MM.1S (cell line): ENCODE data around the gene HYOU1.

Experiments
- DNase-seq: peaks from one replicate; pipeline ENCODE4 v3.0.0-alpha.2; 2015
- H2AFZ ChIP-seq: fragments of 300-600 bp; sonication (generic); 2 replicates; pipeline ENCODE4 v1.6.0; 2016; ENCODE audit warnings: antibody characterized with exemption, low read length
- H3F3A ChIP-seq: fragments of 300-600 bp; sonication (generic); 2 replicates; pipeline ENCODE4 v1.6.1; 2016; ENCODE audit warnings: mild to moderate bottlenecking, antibody characterized with exemption, low read length, moderate library complexity, mixed read lengths; ENCODE audit not compliant: insufficient read depth
- H3K27ac ChIP-seq: fragments of 300-600 bp; sonication (generic); 2 replicates; pipeline ENCODE4 v1.5.1; 2016; ENCODE audit warnings: mild to moderate bottlenecking, low read length
- H3K27me3 ChIP-seq: fragments of 300-600 bp; sonication (generic); replicated peaks from 2 replicates; pipeline ENCODE4 v1.6.0; 2016; ENCODE audit warnings: low read length; ENCODE audit not compliant: insufficient read depth
- H3K36me3 ChIP-seq: fragments of 300-600 bp; sonication (generic); replicated peaks from 2 replicates; pipeline ENCODE4 v1.6.1; 2016; ENCODE audit warnings: mild to moderate bottlenecking, low read length, mixed read lengths; ENCODE audit not compliant: insufficient read depth
- H3K4me1 ChIP-seq: fragments of 300-600 bp; sonication (generic); 2 replicates; pipeline ENCODE4 v1.6.1; 2016; ENCODE audit warnings: low read length, mixed read lengths
- H3K4me2 ChIP-seq: fragments of 300-600 bp; sonication (generic); 2 replicates; pipeline ENCODE4 v1.6.0; 2016; ENCODE audit warnings: low read depth, low read length
- H3K4me3 ChIP-seq: fragments of 300-600 bp; sonication (generic); 2 replicates; pipeline ENCODE4 v1.5.1; 2016; ENCODE audit warnings: low read length, mixed read lengths
- H3K79me2 ChIP-seq: fragments of 300-600 bp; sonication (generic); 2 replicates; pipeline ENCODE4 v1.6.1; 2016; ENCODE audit warnings: mixed run types, low read length, mixed read lengths
- H3K9ac ChIP-seq: fragments of 300-600 bp; sonication (generic); 2 replicates; pipeline ENCODE4 v1.6.1; 2016; ENCODE audit warnings: low read length, mixed read lengths
- H3K9me2 ChIP-seq: fragments of 300-600 bp; sonication (generic); replicated peaks from 2 replicates; pipeline ENCODE4 v1.6.1; 2016; ENCODE audit warnings: mild to moderate bottlenecking, low read length, mixed read lengths; ENCODE audit not compliant: insufficient read depth
- H3K9me3 ChIP-seq: fragments of 300-600 bp; sonication (generic); replicated peaks from 2 replicates; pipeline ENCODE4 v1.6.1; 2016; ENCODE audit warnings: mild to moderate bottlenecking, low read length, mixed read lengths; ENCODE audit not compliant: insufficient read depth
- H4K20me1 ChIP-seq: fragments of 300-600 bp; sonication (generic); 2 replicates; pipeline ENCODE4 v1.6.1; 2016; ENCODE audit warnings: mild to moderate bottlenecking, low read length, moderate library complexity, mixed read lengths; ENCODE audit not compliant: insufficient read depth
- EZH2 ChIP-seq: fragments of 300-600 bp; sonication (generic); optimal IDR thresholded peaks from 2 replicates; pipeline ENCODE3; 2017; ENCODE audit warnings: low read depth, mild to moderate bottlenecking, antibody characterized with exemption, low read length, mixed read lengths
- EZH2phosphoT487 ChIP-seq: fragments of 300-600 bp; sonication (generic); IDR thresholded peaks from 2 replicates; pipeline ENCODE4 v1.6.1; 2018; ENCODE audit warnings: antibody characterized with exemption, low read length
- TF ChIP-seq, protein P1 (sequence below): fragments of 300-600 bp; sonication (generic); IDR thresholded peaks from 2 replicates; pipeline ENCODE4 v1.5.1; 2016; ENCODE audit warnings: antibody characterized with exemption, low read length, mixed read lengths

Gene HYOU1

DNA sequence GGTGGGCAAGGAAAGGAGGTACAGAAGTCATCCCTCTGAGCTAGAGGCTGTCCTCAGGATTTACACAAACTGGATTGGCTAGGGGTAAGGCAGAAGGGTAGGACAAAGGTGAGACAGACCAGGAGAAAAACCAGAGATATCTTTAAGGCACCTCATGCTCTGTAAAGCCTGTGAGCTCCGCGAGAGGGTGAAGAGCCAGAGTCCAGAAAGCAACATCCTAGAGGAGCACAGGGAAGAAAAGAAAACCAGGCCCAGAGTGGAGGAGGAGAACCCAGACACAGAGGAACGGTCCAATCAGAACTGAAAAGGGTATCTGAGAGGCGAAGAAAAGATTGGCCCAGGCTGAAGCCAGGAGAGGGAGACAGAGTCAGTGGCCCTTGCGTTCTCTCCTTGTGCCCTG lies 31.5 kb downstream of the HYOU1 start:
- Histone ChIP-seq H3F3A (peaks cover 45% of the 10 kb centered on the region), H4K20me1 (0 out of 2 replicates have a peak, but pooled peaks cover 3% of the 10 kb centered on the region), H3K27me3 (no peaks in the 10 kb centered on the region), H3K27ac (no peak overlapping the region), H3K9me3 (no peaks in the 10 kb centered on the region), H3K9me2 (no peaks in the 10 kb centered on the region), H3K4me1 (peaks cover 56% of the 10 kb centered on the region), H3K9ac (no peak overlapping the region), H3K36me3 (no peaks in the 10 kb centered on the region), H2AFZ (no peak overlapping the region), H3K4me3 (no peak overlapping the region), H3K79me2 (peaks cover 92% of the 10 kb centered on the region), H3K4me2 (no peak overlapping the region)
- no peak for TF ChIP-seq EZH2phosphoT487
- no peak for DNase-seq

DNA sequence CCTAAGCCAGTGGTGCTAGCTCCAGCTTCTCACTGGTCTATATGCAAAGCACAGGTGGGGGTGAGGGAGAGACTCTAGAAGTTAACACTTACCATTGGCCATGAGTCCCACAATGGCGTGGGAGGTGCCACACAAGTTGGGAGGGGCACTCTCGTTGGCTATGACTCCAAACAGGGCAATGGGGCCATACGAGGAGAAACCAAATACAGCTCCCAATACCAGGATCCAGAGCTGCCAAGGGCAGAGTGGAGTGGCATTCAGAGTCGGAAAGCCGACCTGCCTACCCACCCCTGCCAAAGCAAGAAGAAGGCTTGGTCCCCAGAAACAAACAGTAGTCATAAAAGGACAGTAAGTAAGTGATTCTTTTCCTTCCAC lies 31.9 kb downstream of the HYOU1 start:
- TF ChIP-seq EZH2phosphoT487 (no peak), EZH2 (no peak)
- TF ChIP-seq, protein P1, sequence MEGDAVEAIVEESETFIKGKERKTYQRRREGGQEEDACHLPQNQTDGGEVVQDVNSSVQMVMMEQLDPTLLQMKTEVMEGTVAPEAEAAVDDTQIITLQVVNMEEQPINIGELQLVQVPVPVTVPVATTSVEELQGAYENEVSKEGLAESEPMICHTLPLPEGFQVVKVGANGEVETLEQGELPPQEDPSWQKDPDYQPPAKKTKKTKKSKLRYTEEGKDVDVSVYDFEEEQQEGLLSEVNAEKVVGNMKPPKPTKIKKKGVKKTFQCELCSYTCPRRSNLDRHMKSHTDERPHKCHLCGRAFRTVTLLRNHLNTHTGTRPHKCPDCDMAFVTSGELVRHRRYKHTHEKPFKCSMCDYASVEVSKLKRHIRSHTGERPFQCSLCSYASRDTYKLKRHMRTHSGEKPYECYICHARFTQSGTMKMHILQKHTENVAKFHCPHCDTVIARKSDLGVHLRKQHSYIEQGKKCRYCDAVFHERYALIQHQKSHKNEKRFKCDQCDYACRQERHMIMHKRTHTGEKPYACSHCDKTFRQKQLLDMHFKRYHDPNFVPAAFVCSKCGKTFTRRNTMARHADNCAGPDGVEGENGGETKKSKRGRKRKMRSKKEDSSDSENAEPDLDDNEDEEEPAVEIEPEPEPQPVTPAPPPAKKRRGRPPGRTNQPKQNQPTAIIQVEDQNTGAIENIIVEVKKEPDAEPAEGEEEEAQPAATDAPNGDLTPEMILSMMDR, result no peak
- Histone ChIP-seq H2AFZ (no peak overlapping the region), H3F3A (peaks cover 44% of the 10 kb centered on the region), H3K27me3 (no peaks in the 10 kb centered on the region), H4K20me1 (0 out of 2 replicates have a peak, but pooled peaks cover 3% of the 10 kb centered on the region), H3K27ac (no peak overlapping the region), H3K9ac (no peak overlapping the region), H3K9me3 (no peaks in the 10 kb centered on the region), H3K4me2 (no peak overlapping the region), H3K79me2 (peaks cover 92% of the 10 kb centered on the region), H3K4me1 (peaks cover 59% of the 10 kb centered on the region), H3K36me3 (no peaks in the 10 kb centered on the region), H3K9me2 (no peaks in the 10 kb centered on the region), H3K4me3 (no peak overlapping the region)
- no peak for DNase-seq

DNA sequence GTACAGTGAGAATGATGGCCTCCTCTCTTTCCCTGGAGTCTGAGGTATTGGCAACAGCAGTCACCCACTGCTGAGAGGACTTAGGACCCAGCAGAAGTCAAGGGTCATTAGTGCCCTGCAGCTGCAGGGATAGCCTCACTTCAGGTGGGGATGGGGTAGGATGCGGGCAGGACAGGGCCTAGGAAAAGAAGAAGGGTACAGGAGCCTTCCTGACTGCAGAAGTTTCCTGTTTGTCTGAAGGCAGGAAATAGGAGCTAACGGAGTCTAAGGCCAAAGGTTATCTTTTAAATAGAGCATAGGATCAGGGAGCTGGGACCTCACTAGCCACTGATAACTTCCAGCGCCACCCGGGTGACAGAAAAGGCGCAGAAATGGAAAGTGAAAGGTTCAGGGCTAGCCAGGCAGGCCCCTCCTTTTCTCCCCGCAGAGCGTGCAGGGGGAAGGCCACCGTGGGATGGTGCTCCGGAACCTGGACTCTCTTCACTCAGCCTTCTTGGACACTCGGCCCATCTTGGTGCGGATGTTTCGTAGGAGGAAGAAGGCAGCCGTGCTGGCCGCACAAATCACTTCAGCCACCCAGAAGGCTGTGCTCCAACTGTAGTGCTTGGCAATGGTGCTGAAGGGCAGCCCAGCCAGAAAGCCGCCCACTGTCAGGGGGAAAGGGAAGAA lies 32.4 kb downstream of the HYOU1 start:
- peaks cover 92% of the 10 kb centered on the region for H3K79me2 ChIP-seq
- no peaks in the 10 kb centered on the region for H3K36me3 ChIP-seq
- H4K20me1 ChIP-seq, result 0 out of 2 replicates have a peak, but pooled peaks cover 3% of the 10 kb centered on the region
- no peak overlapping the region for H2AFZ ChIP-seq
- H3K9me2 ChIP-seq, result no peaks in the 10 kb centered on the region
- no peak for TF ChIP-seq EZH2phosphoT487
- peaks cover 63% of the 10 kb centered on the region for H3K4me1 ChIP-seq
- no peaks in the 10 kb centered on the region for H3K27me3 ChIP-seq
- no peak overlapping the region for H3K4me3 ChIP-seq
- H3K9me3 ChIP-seq, result no peaks in the 10 kb centered on the region
- no peak overlapping the region for H3K4me2 ChIP-seq
- H3F3A ChIP-seq, result peaks cover 39% of the 10 kb centered on the region
- DNase-seq, result no peak
- peak overlapping the region; percentile 92; the same call in 1 of the 2 replicates for H3K27ac ChIP-seq
- H3K9ac ChIP-seq, result no peak overlapping the region

DNA sequence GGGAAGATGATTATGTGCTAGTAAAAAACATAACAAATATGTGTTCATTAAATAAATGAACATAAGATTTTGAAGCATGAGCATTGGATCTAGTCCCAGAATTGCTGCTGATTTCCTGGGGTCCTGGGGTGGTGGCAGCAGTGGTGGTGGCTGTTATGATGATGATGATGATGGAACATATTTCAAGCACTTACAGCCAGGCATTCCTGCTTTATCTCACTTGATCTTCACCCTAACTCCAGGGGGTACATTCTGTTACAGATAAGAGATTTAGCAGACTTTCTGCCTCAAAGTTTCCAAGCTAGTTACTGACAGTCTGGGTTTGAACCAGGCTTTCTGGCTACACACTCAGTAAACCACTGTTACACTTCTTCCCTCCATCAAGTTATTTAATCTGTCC lies 33.3 kb downstream of the HYOU1 start:
- H4K20me1 ChIP-seq, result 0 out of 2 replicates have a peak, but pooled peaks cover 3% of the 10 kb centered on the region
- no peaks in the 10 kb centered on the region for H3K36me3 ChIP-seq
- H3K27ac ChIP-seq, result peak overlapping the region; percentile 92; the same call in 1 of the 2 replicates

More for the DNA sequence above, 33.3 kb downstream of the HYOU1 start:
- DNase-seq, result no peak
- H3K9ac ChIP-seq, result peak overlapping the region; percentile 44; the same call in 1 of the 2 replicates
- peaks cover 92% of the 10 kb centered on the region for H3K79me2 ChIP-seq
- H3K27me3 ChIP-seq, result no peaks in the 10 kb centered on the region
- peaks cover 36% of the 10 kb centered on the region for H3F3A ChIP-seq
- no peak overlapping the region for H2AFZ ChIP-seq
- TF ChIP-seq EZH2, result no peak
- no peak for TF ChIP-seq EZH2phosphoT487
- TF ChIP-seq, protein P1, result no peak
- H3K4me3 ChIP-seq, result peak overlapping the region; percentile 2; the same call in 1 of the 2 replicates
- peak overlapping the region; percentile 51 for H3K4me2 ChIP-seq
- no peaks in the 10 kb centered on the region for H3K9me3 ChIP-seq
- no peaks in the 10 kb centered on the region for H3K9me2 ChIP-seq
- peaks cover 54% of the 10 kb centered on the region for H3K4me1 ChIP-seq
